Caco-2 (cell line): ENCODE results near the gene NUDT7. TPM values are rescaled to one million over a fixed set of nuclear protein-coding genes. Genes with fewer than 3 reads are reported as not detected.
A peak's percentile ranks its signal among the peaks of the same experiment; 100 is the strongest.

Experiments
- BruUV-seq: library from RNA; stranded (reverse); fragments of 400-500 nt; replicated peaks from 2 replicates; lab custom pipeline; 2021; lab: Mats Ljungman, UMichigan
- CTCF ChIA-PET: fragments of 300-600 bp; sonication (Branson Sonifier 250); formaldehyde crosslinking; loops from one replicate; lab custom pipeline; 2022; ENCODE audit warnings: antibody characterized with exemption; lab: Charles Lee
- POLR2A ChIA-PET: fragments of 300-600 bp; sonication (Branson Sonifier 250); formaldehyde crosslinking; loops from one replicate; lab custom pipeline; 2022; ENCODE audit warnings: antibody characterized with exemption; lab: Charles Lee
- DNase-seq, 2 experiments: peaks; one replicate each; pipeline versions ENCODE4 v3.0.0 to v3.0.0-alpha.2; 2020 to 2022
- H3K27me3 ChIP-seq: replicated peaks from 2 replicates; pipeline ENCODE4 v1.6.0; 2011; ENCODE audit warnings: low read length; ENCODE audit not compliant: control insufficient read depth, insufficient read depth
- H3K36me3 ChIP-seq: 2 replicates; pipeline ENCODE4 v1.5.1; 2011; ENCODE audit warnings: low read length; ENCODE audit not compliant: control insufficient read depth, insufficient read depth
- H3K4me1 ChIP-seq: fragments of 250-450 bp; sonication (Bioruptor Pico); 2 replicates; pipeline ENCODE4 v1.5.1; 2020; ENCODE audit warnings: mild to moderate bottlenecking
- H3K4me3 ChIP-seq: 2 replicates; pipeline ENCODE4 v1.5.1; 2011; ENCODE audit warnings: low read depth, mild to moderate bottlenecking, control low read depth, low read length
- H3K9me3 ChIP-seq: fragments of 250-450 bp; sonication (Bioruptor Pico); 2 replicates; pipeline ENCODE4 v1.5.1; 2020; ENCODE audit warnings: mild to moderate bottlenecking, moderate library complexity
- H3K27ac Mint-ChIP-seq: one replicate; pipeline ENCODE4 v1.8.0; 2022; ENCODE audit warnings: mixed read lengths; ENCODE audit not compliant: unreplicated experiment
- H3K27me3 Mint-ChIP-seq: one replicate; pipeline ENCODE4 v1.8.0; 2022; ENCODE audit warnings: mixed read lengths; ENCODE audit not compliant: insufficient read depth, unreplicated experiment
- H3K36me3 Mint-ChIP-seq: one replicate; pipeline ENCODE4 v1.8.0; 2022; ENCODE audit warnings: mild to moderate bottlenecking, mixed read lengths; ENCODE audit not compliant: insufficient read depth, unreplicated experiment
- H3K4me1 Mint-ChIP-seq: one replicate; pipeline ENCODE4 v1.8.0; 2022; ENCODE audit warnings: low read depth, mixed read lengths; ENCODE audit not compliant: unreplicated experiment
- H3K4me3 Mint-ChIP-seq: one replicate; pipeline ENCODE4 v1.8.0; 2022; ENCODE audit warnings: mild to moderate bottlenecking, moderate library complexity, mixed read lengths; ENCODE audit not compliant: unreplicated experiment
- H3K9me3 Mint-ChIP-seq: one replicate; pipeline ENCODE4 v1.8.0; 2022; ENCODE audit warnings: mixed read lengths; ENCODE audit not compliant: unreplicated experiment
- intact Hi-C: fragments of 100-400 bp; cut with micrococcal nuclease; formaldehyde crosslinking; loops from one replicate; pipeline ENCODE4 v1.10.0; 2022; ENCODE audit not compliant: unreplicated experiment
- total RNA-seq: library from RNA; stranded (reverse); gene quantifications from 2 replicates; pipeline ENCODE4 v1.2.3, GENCODE V29; 2022
- TF ChIP-seq, protein P1 (sequence below), 2 experiments: fragments of 200-600 bp in 1 of 2; IDR thresholded peaks; 1 replicate in 1 of 2; 2 replicates in 1 of 2; pipeline versions ENCODE4 v1.5.1 to v1.8.0; 2011 to 2022; ENCODE audit warnings: antibody characterized with exemption in 1 of 2, control low read depth in 1 of 2, inconsistent platforms in 1 of 2, low read depth in 1 of 2, low read length in 1 of 2, mild to moderate bottlenecking in 1 of 2, moderate library complexity in 1 of 2; ENCODE audit not compliant: insufficient read depth in 1 of 2, severe bottlenecking in 1 of 2, unreplicated experiment in 1 of 2

Gene NUDT7
- total RNA-seq, 1 experiment from 2014 or later = 6.9 TPM

DNA sequence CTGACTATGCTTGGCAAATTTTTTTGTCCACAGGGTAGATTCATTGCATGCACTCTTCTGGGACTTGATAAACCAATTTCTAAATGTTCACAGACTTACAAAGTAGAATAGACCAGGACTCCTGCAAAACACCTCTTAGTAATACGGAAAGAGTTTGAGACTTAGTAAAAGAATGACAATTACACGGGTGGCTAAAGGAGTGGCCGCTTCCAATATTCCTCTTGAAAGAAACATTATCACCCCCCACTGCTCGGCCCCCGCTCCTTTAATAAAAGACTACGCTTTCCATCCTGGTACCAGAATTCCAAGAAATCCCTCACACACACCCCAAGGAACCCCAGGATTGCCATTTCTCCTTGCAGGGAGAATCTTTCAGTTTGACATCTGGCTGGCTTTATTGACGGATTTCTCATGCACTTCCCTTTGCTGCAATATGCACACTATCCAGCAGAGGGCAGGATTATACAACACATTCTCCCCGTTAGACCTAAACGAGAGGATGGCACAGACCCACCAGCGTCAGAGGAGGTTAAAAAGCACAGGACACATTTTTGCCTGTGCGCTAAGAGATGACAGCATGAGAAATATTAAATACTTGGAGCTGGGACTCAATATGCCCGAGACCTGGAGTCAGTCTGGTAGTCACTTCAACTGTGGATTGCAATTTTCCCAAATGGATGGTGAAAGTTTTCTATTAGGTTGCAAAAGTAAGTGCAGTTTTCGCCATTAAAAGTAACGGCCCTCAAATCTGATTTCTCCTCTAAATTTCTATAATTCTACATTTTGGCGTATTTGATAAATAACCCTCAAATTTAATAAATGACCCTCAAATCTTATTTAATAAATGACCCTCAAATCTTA is 46.6 kb upstream of the NUDT7 start:
- Mint-ChIP-seq H3K4me1 (no peaks in the 10 kb centered on the region), H3K9me3 (no peaks in the 10 kb centered on the region), H3K27ac (no peak overlapping the region), H3K27me3 (peaks cover 6% of the 10 kb centered on the region), H3K4me3 (no peak overlapping the region), H3K36me3 (no peaks in the 10 kb centered on the region)
- Histone ChIP-seq H3K4me1 (peaks cover 4% of the 10 kb centered on the region; the same call in 1 of the 2 replicates), H3K4me3 (no peak overlapping the region), H3K36me3 (no peaks in the 10 kb centered on the region), H3K27me3 (no peaks in the 10 kb centered on the region; the same call in 1 of the 2 replicates), H3K9me3 (no peaks in the 10 kb centered on the region)
- CTCF ChIA-PET = interaction anchor here (0.6 to 1.1 kb wide), 3 partner anchors 47 to 418 kb away, joined by 3 read pairs; partner anchors contain the start of gene NUDT7
- DNase-seq = peak; percentile 72 to 78
- intact Hi-C loops = loop anchor here (1.0 to 5.0 kb wide), 7 partner anchors 87 to 419 kb away; no protein-coding TSS in a partner anchor
- TF ChIP-seq, protein P1, sequence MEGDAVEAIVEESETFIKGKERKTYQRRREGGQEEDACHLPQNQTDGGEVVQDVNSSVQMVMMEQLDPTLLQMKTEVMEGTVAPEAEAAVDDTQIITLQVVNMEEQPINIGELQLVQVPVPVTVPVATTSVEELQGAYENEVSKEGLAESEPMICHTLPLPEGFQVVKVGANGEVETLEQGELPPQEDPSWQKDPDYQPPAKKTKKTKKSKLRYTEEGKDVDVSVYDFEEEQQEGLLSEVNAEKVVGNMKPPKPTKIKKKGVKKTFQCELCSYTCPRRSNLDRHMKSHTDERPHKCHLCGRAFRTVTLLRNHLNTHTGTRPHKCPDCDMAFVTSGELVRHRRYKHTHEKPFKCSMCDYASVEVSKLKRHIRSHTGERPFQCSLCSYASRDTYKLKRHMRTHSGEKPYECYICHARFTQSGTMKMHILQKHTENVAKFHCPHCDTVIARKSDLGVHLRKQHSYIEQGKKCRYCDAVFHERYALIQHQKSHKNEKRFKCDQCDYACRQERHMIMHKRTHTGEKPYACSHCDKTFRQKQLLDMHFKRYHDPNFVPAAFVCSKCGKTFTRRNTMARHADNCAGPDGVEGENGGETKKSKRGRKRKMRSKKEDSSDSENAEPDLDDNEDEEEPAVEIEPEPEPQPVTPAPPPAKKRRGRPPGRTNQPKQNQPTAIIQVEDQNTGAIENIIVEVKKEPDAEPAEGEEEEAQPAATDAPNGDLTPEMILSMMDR (IDR thresholded peaks at IDR 0.05; ENCODE audit: insufficient read depth in 1 of 2, low read depth in 1 of 2, low read length in 1 of 2, severe bottlenecking in 1 of 2, unreplicated experiment in 1 of 2) = peak; percentile 86 to 93
- no TSS peak for BruUV-seq
- POLR2A ChIA-PET = no interaction called here

DNA sequence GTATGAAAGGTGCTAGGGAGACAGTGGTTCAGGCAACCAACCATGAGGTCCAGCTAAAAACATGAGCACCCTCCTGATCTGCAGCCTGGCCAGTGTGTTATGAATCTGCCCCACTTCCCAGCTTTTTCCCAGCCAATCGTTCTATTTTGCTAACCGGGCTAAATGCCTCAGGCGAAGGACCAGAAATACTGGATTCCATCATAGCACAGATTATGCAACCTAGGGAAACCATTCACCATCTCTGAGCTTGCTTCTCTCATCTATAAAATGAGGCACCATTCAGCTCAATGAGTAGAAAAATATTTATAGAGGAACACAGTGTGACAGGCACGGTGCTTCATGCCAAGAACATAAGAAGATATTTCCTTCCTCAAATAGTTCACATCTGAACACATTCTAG is 45.2 kb upstream of the NUDT7 start:
- Histone ChIP-seq H3K4me1 (peaks cover 4% of the 10 kb centered on the region; the same call in 1 of the 2 replicates), H3K36me3 (no peaks in the 10 kb centered on the region), H3K27me3 (no peaks in the 10 kb centered on the region; the same call in 1 of the 2 replicates), H3K9me3 (no peaks in the 10 kb centered on the region), H3K4me3 (no peak overlapping the region)
- no peaks in the 10 kb centered on the region for H3K36me3 Mint-ChIP-seq
- DNase-seq = peak in 1 of 2 experiments; percentile 41
- ChIA-PET CTCF (interaction anchor here (0.9 to 1.1 kb wide), 4 partner anchors 105 to 326 kb away, joined by 3 to 4 read pairs (median 3); no protein-coding TSS in a partner anchor), POLR2A (no interaction called here)
- intact Hi-C loops = loop anchor here (5.0 kb wide), 3 partner anchors 85 to 275 kb away; no protein-coding TSS in a partner anchor
- H3K4me3 Mint-ChIP-seq = no peak overlapping the region
- H3K9me3 Mint-ChIP-seq = no peaks in the 10 kb centered on the region
- no TSS peak for BruUV-seq
- TF ChIP-seq, protein P1 (IDR thresholded peaks at IDR 0.05; ENCODE audit: insufficient read depth in 1 of 2, low read depth in 1 of 2, low read length in 1 of 2, severe bottlenecking in 1 of 2, unreplicated experiment in 1 of 2) = no peak
- no peak overlapping the region for H3K27ac Mint-ChIP-seq
- H3K27me3 Mint-ChIP-seq = peaks cover 10% of the 10 kb centered on the region
- no peaks in the 10 kb centered on the region for H3K4me1 Mint-ChIP-seq

DNA sequence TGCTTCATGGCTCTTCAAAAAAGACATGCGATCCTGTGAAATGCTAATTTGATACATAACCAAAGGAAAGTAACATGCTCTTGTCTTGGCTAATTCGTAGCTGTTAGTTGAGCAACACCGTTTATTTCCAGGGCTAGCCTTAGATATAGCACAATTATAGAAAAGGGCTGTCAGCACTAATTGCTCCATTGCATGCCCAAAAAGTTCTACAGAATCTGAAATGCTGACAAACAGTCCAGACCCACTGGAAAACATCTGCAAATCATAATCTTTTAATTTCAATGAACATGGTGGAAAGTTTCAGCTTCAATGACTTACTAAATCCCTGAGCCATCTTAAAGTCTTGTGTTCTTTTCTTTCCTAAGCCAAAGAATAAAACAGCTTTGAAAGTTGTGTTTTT is 42.9 kb upstream of the NUDT7 start:
- Histone ChIP-seq H3K9me3 (no peaks in the 10 kb centered on the region), H3K4me3 (no peak overlapping the region), H3K4me1 (peaks cover 4% of the 10 kb centered on the region; the same call in 1 of the 2 replicates), H3K27me3 (no peaks in the 10 kb centered on the region; the same call in none of the 2 replicates), H3K36me3 (no peaks in the 10 kb centered on the region)
- no peak for DNase-seq
- intact Hi-C loops = loop anchor here (5.0 kb wide), 3 partner anchors 83 to 273 kb away; no protein-coding TSS in a partner anchor
- Mint-ChIP-seq H3K4me1 (no peaks in the 10 kb centered on the region), H3K9me3 (no peaks in the 10 kb centered on the region), H3K27ac (no peak overlapping the region), H3K4me3 (no peak overlapping the region), H3K27me3 (peaks cover 12% of the 10 kb centered on the region), H3K36me3 (no peaks in the 10 kb centered on the region)
- TF ChIP-seq, protein P1 (IDR thresholded peaks at IDR 0.05; ENCODE audit: insufficient read depth in 1 of 2, low read depth in 1 of 2, low read length in 1 of 2, severe bottlenecking in 1 of 2, unreplicated experiment in 1 of 2) = no peak
- no TSS peak for BruUV-seq
- POLR2A ChIA-PET = no interaction called here
- CTCF ChIA-PET = no interaction called here
